Activated CD8-positive, alpha-beta memory T cell treated with anti-CD3 and anti-CD28 coated beads, Interleukin-2, amount 50 U/mL, for 24 hours (primary cell): ENCODE results near the gene QSOX2.

Experiments
- DNase-seq: peaks from one replicate; pipeline ENCODE4 v3.0.0-alpha.2; 2020; ENCODE audit errors: extremely low read depth

The QSOX2 gene

GRCh38 chr9:136222166-136222905 is 23.3 kb downstream of the QSOX2 start:
- no peak for DNase-seq

- no peak for DNase-seq
Observed at GRCh38 chr9:136220017-136220729, 25.4 kb downstream of the QSOX2 start.

- no peak for DNase-seq
Observed at GRCh38 chr9:136219276-136219675, 26.3 kb downstream of the QSOX2 start.

- DNase-seq: no peak
Observed at GRCh38 chr9:136218673-136219072, 26.9 kb downstream of the QSOX2 start.

GRCh38 chr9:136218271-136218670 is 27.3 kb downstream of the QSOX2 start:
- DNase-seq: no peak

GRCh38 chr9:136216541-136217244 is 28.9 kb downstream of the QSOX2 start:
- DNase-seq: no peak

GRCh38 chr9:136213733-136214132 is 31.9 kb downstream of the QSOX2 start:
- no peak for DNase-seq

- no peak for DNase-seq
Observed at GRCh38 chr9:136212345-136212950, 33.2 kb downstream of the QSOX2 start.

GRCh38 chr9:136211441-136212344 is 33.9 kb downstream of the QSOX2 start:
- DNase-seq: no peak

GRCh38 chr9:136211006-136211405 is 34.6 kb downstream of the QSOX2 start:
- DNase-seq: no peak

GRCh38 chr9:136210276-136210675 is 35.3 kb downstream of the QSOX2 start:
- no peak for DNase-seq

- DNase-seq: no peak
Observed at GRCh38 chr9:136209786-136210185, 35.8 kb downstream of the QSOX2 start.

GRCh38 chr9:136209232-136209631 is 36.4 kb downstream of the QSOX2 start:
- no peak for DNase-seq

GRCh38 chr9:136208675-136209074 is 36.9 kb downstream of the QSOX2 start:
- no peak for DNase-seq

- no peak for DNase-seq
Observed at GRCh38 chr9:136207616-136208015, 38.0 kb downstream of the QSOX2 start.

GRCh38 chr9:136206602-136207275 is 38.9 kb downstream of the QSOX2 start:
- DNase-seq: no peak

- no peak for DNase-seq
Observed at GRCh38 chr9:136205707-136205992, 40.0 kb downstream of the QSOX2 start.

- DNase-seq: no peak
Observed at GRCh38 chr9:136204838-136205706, 40.5 kb downstream of the QSOX2 start, which contains the start of gene LHX3. LHX3 (minus strand) TSS chr9:136205128; CDS start chr9:136205012, 116 bp downstream.

- DNase-seq: no peak
Observed at GRCh38 chr9:136204145-136204805, 41.3 kb downstream of the QSOX2 start.
